Right cardiac atrium (tissue), 5 donors: ENCODE results near the gene CMSS1. TPM values are rescaled to one million over a fixed set of nuclear protein-coding genes. Genes with fewer than 3 reads are reported as not detected.

Experiments
- ATAC-seq, 2 donors: fragments of 200-7000 bp; cut with Tn5 transposase; one replicate each; pipeline versions ENCODE4 v1.8.0 to v1.9.1; 2020; ENCODE audit warnings: moderate library complexity in 2 of 2, mild to moderate bottlenecking in 1 of 2
- DNase-seq, 3 donors: peaks; one replicate each; pipeline ENCODE4 v3.0.0-alpha.2; 2020
- H3K27ac ChIP-seq: one replicate; pipeline ENCODE4 v1.5.1; 2013; ENCODE audit warnings: mild to moderate bottlenecking, low read length, control low read depth, moderate library complexity
- H3K27me3 ChIP-seq: one replicate; pipeline ENCODE4 v1.6.1; 2013; ENCODE audit not compliant: control insufficient read depth, insufficient read depth
- H3K4me1 ChIP-seq: one replicate; pipeline ENCODE4 v1.6.1; 2013; ENCODE audit warnings: low read length; ENCODE audit not compliant: control insufficient read depth, insufficient read depth
- H3K4me3 ChIP-seq: one replicate; pipeline ENCODE4 v1.5.1; 2013; ENCODE audit warnings: low read length, control low read depth
- H3K9me3 ChIP-seq: one replicate; pipeline ENCODE4 v1.6.1; 2013; ENCODE audit warnings: low read length; ENCODE audit not compliant: control insufficient read depth
- WGBS: extraction: QIAGEN DNeasy Blood & Tissue Kit; methylation state at CpG from one replicate; pipeline ENCODE4 v1.1.7; 2013; 5-methylcytosine and 5-hydroxymethylcytosine counted together
- intact Hi-C, 4 donors: fragments of 100-400 bp; cut with DNase I; formaldehyde crosslinking; loops; one replicate each; pipeline versions ENCODE4 v1.11.0 to v1.14.0; 2022 to 2023
- polyA plus RNA-seq: library from polyadenylated mRNA; stranded (reverse); fragments of 200-250 nt; gene quantifications from one replicate; pipeline ENCODE4 v1.2.3, GENCODE V29; 2013
- total RNA-seq, 4 donors: library from RNA; stranded (reverse); fragmentation: NEBNext Ultra II Directional; extraction: Animal tissue kit (Norgen Biotek cat#: 25700); gene quantifications; one replicate each; pipeline ENCODE4 v1.2.1, GENCODE V29; 2021
- donor health status: healthy with polysubstance abuse.
- donor health status: DM: no; HTN: yes; CAD: no.
- donor health status: DM: no; HTN: no; CAD: no.
- donor health status: DM: no; HTN: yes; CAD: no; lungs with severe emphysema.
- donor health status: DM: yes; HTN: yes; CAD: no.

CMSS1 gene
- total and polyA plus RNA-seq, 5 donors = 18.9 to 33.8 (median 26.6) TPM

DNA sequence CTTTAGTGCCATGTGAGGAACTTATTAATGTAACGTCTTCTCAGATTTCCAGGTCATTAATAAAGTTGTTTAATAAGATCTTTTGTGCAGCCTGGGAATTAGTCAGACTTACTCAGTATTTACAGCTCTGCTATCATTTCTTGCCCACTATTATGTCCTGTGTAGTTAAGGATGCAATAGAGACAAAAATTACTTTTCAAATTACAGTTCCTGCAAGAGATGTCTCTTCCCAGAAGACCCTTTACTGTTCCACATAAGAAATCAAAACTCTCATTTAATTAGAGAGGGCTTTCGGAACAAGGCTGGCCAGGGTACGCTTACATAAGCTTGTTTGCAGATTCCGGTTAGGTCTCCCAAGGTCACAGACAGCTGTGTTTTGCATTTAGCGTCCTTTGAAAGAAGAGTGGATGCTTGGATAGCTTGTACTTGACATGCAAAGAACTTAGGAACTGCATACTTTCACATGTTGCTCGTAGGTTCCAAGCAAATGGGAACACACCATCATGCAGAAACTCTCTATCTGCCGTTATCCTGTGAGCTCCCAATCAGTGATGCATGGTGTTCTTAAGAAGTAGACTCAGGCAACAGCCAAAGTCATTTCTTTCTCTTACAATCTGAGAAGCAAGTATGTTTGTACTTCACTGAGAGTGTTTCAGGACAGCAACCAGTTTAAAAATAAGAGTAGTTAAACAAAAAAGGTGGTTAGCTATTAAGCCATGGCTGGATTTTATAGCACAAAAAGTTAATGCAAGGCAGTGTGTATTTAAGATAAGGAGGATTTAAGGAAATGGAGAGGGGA, 259.3 kb downstream of the CMSS1 start:
- ATAC-seq (peak; percentile 36 to 63), DNase-seq (peak in 1 of 3 donors; percentile 36)
- H3K4me3 ChIP-seq = no peak overlapping the region
- peak overlapping the region; percentile 64 for H3K27ac ChIP-seq
- no peaks in the 10 kb centered on the region for H3K27me3 ChIP-seq
- 36% methylated on average over 7 of the region's 7 CpGs for WGBS
- H3K4me1 ChIP-seq = peaks cover 8% of the 10 kb centered on the region
- H3K9me3 ChIP-seq = no peaks in the 10 kb centered on the region
- intact Hi-C loops = loop anchor here in 1 of 4 donors (10.0 kb wide), 1 partner anchor 178 kb away; no protein-coding TSS in a partner anchor

DNA sequence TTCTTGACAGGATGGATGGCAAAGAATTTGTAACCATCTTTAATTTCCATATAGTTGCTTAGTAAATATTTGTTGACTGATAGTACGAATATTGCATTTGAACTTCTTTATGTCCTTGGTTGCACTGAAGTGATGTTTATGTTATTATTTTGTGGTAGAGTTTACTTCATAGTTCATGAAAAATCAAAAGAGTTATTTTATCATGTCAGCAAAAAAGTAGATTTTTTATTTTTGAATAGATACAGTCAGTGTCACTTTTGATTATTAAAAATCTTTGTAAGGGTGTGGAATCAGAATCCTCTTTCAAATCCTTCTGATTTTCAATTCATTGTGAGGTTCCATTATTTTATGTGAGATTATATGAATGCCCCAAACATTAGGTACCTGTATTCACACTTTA, 261.7 kb downstream of the CMSS1 start:
- intact Hi-C loops = loop anchor here in 1 of 4 donors (10.0 kb wide), 1 partner anchor 175 kb away; no protein-coding TSS in a partner anchor
- Histone ChIP-seq H3K4me1 (peaks cover 4% of the 10 kb centered on the region), H3K27ac (no peak overlapping the region), H3K9me3 (no peaks in the 10 kb centered on the region), H3K27me3 (no peaks in the 10 kb centered on the region), H3K4me3 (no peak overlapping the region)
- ATAC-seq (no peak), DNase-seq (no peak)
- 100% methylated on average over 1 of the region's 1 CpG for WGBS

DNA sequence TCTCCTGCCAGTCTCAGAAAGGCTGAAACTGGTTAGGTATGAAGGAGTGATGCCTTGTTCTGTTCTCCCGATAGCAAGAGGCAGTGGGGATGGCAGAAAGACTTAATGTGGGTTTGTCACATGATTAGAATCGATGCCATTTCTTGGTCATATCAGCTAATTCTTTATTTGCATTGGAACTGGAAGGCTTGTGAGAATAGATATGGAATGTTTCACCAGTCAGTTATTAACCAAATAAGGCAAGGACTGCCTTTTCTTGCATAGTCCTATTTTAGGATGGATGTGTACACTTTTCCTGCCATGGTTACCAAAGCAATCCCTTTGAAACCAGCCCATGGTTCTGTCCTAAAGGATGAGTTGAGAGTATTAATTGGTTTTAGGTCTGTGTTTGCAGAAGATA, 262.9 kb downstream of the CMSS1 start:
- H3K27me3 ChIP-seq = no peaks in the 10 kb centered on the region
- ATAC-seq (peak in 1 of 2 donors; percentile 53), DNase-seq (no peak)
- peaks cover 4% of the 10 kb centered on the region for H3K4me1 ChIP-seq
- H3K9me3 ChIP-seq = no peaks in the 10 kb centered on the region
- H3K4me3 ChIP-seq = no peak overlapping the region
- 45% methylated on average over 2 of the region's 2 CpGs for WGBS
- intact Hi-C loops = no loop called here
- H3K27ac ChIP-seq = peak overlapping the region; percentile 72

DNA sequence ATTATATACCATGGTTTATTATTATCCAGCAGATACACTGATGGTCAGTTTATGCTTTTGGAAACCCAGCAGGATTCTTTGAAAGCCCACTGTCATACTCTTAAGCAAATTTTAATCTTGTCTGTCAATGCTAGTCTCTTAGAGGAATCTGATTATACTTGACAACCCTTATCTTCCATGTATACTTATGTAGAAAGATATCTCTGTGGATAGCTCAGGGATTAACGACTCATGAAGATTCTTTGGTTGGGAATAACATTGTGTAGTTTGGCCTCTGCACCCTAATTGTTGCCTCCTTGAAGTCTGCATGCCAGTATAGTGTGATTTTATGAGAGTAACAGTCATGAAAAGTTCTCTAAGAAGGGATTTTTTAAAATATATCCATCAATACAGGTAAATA, 263.6 kb downstream of the CMSS1 start:
- Histone ChIP-seq H3K4me1 (peaks cover 4% of the 10 kb centered on the region), H3K27ac (no peak overlapping the region)
- WGBS = 47% methylated on average over 1 of the region's 1 CpG

DNA sequence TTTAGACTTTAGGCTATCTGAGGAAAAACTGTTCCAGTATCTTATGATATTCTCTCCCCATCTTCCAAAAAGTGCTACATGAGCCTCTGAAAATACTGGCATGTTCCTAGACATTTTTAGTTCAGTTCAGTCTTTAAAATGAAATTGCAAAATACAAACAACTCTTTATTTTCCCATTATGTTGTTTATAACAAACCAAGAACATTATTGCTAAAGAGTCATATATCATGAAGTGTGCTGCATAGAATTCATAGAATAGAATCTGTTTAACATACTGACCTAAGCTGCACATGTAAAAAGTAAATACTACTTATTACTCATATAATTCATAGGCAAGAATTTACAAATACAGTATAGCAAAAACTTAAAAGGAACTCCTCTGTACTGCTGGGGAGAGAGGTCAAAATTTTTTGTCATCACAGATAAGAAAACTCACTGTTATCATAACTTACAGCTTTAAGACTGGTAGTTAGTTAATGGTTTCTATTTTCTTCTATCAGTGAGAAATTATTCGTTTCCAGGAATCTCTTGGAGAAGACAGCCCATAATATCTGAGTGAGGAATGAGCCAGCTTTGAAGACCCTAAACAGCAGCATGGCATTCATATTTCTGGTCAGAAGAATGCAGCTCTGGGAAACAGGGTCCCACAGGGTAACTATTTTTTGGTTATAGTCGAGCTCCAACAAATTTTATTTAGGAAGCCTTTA, 264.5 kb downstream of the CMSS1 start:
- no peaks in the 10 kb centered on the region for H3K9me3 ChIP-seq
- no peak for DNase-seq
- no peak for ATAC-seq
- intact Hi-C loops = no loop called here
- H3K27ac ChIP-seq = no peak overlapping the region
- H3K4me1 ChIP-seq = peaks cover 4% of the 10 kb centered on the region
- no peak overlapping the region for H3K4me3 ChIP-seq
- no peaks in the 10 kb centered on the region for H3K27me3 ChIP-seq
- 43% methylated on average over 2 of the region's 2 CpGs for WGBS

More for the DNA sequence above, 263.6 kb downstream of the CMSS1 start:
- DNase-seq (no peak), ATAC-seq (no peak)
- intact Hi-C loops = no loop called here
- Histone ChIP-seq H3K27me3 (no peaks in the 10 kb centered on the region), H3K4me3 (no peak overlapping the region), H3K9me3 (no peaks in the 10 kb centered on the region)

DNA sequence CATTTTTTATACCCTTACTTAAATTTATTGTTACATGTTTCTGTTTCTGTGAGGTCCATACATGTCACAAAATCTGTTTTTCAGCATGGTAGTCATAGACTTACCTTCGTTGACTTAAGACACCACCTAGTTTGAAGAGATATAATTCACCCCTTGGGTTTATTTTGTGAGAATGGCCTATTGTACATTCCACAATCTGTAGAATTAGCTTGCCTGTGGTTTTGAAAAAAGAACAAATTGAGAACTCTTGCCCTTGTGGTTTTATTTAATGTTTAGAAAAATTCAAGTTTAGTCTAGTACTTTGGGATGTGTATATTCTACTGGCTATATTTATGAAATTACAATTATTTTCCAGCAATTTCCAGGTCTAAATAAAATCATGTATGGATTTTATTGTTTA, 265.1 kb downstream of the CMSS1 start:
- no peak for DNase-seq
- Histone ChIP-seq H3K4me1 (peaks cover 2% of the 10 kb centered on the region), H3K27ac (no peak overlapping the region), H3K9me3 (no peaks in the 10 kb centered on the region), H3K27me3 (no peaks in the 10 kb centered on the region), H3K4me3 (no peak overlapping the region)
- intact Hi-C loops = no loop called here
- ATAC-seq = no peak
- WGBS = 93% methylated on average over 1 of the region's 1 CpG

DNA sequence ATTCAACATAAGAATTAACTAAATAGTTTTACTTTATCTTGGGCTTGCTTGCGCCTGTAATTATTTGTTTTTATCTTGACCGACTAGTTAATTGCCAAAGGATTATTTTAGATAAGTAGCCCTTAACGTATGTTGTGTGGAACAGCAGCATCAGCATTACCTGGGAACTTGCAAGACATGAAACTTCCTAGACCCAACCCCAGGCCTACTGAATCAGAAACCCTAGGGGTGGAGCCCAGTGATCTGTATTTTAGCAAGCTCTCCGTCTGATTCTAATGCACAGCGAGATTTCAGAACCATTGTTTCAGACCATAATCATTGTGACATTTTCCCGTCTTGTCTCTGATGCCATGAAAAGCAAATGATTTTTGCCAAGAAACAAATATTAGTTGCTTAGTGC, 265.5 kb downstream of the CMSS1 start:
- no peaks in the 10 kb centered on the region for H3K9me3 ChIP-seq
- peaks cover 2% of the 10 kb centered on the region for H3K4me1 ChIP-seq
- DNase-seq (no peak), ATAC-seq (no peak)
- intact Hi-C loops = no loop called here
- no peak overlapping the region for H3K27ac ChIP-seq
- H3K27me3 ChIP-seq = no peaks in the 10 kb centered on the region
- H3K4me3 ChIP-seq = no peak overlapping the region
- WGBS = 89% methylated on average over 6 of the region's 6 CpGs

DNA sequence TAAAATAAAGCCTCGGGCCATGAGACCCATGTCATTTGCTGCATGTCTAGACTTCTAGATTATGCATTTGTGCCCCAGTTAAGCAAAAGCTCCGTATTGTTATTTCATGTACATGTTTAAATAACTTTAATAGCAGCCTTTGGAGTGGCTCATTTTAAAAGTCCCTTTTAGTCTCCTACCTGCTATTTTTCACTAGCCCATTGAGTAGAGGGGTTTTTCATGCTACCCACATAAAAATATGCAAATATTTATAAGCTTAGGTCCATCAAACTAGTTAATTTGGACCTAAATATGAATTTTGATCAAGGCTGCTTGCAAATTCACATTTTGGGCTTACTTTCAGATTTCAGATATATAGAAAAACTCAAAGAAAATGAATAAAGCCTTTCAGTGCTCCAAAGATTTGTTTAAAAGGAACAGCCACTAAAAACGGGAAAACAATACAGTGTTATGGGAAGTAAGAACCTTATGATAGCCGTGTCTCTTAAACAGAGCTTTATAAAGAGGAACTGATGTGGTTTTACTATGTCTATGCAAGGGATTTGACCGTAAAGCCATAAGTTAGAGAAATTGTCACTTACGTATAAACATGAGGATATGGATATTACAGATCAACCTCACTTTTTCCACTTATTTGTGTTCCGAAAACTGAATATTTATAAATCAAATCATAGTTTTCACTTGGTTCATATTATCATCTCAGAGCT, 266.6 kb downstream of the CMSS1 start:
- DNase-seq = no peak
- H3K9me3 ChIP-seq = no peaks in the 10 kb centered on the region
- 88% methylated on average over 7 of the region's 7 CpGs for WGBS
- no peak overlapping the region for H3K4me3 ChIP-seq
- H3K4me1 ChIP-seq = peaks cover 2% of the 10 kb centered on the region
- H3K27ac ChIP-seq = no peak overlapping the region
- intact Hi-C loops = no loop called here
- no peak for ATAC-seq
- no peaks in the 10 kb centered on the region for H3K27me3 ChIP-seq

DNA sequence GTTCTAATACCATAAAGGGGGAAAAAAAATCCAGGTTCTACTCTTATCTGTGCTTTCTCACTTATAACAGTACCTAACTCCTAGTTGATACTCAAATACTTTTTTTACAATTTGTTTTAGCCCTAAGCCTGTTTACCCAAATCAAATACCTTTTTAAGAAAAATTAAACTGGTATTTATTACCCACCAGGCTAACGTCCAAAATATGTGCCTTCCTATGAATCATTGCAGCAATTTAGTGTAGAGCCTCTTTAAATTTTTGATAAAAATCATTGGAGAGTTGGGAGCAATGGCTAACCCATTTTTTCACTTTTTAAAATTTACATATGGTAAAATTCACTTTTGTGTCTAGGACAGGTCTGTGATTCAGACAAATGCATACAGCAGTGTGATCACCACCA, 268.7 kb downstream of the CMSS1 start:
- no peaks in the 10 kb centered on the region for H3K9me3 ChIP-seq
- WGBS = 87% methylated on average over 1 of the region's 1 CpG
- DNase-seq (no peak), ATAC-seq (no peak)
- H3K27ac ChIP-seq = no peak overlapping the region
- H3K27me3 ChIP-seq = no peaks in the 10 kb centered on the region
- intact Hi-C loops = no loop called here
- no peak overlapping the region for H3K4me3 ChIP-seq
- peaks cover 3% of the 10 kb centered on the region for H3K4me1 ChIP-seq

DNA sequence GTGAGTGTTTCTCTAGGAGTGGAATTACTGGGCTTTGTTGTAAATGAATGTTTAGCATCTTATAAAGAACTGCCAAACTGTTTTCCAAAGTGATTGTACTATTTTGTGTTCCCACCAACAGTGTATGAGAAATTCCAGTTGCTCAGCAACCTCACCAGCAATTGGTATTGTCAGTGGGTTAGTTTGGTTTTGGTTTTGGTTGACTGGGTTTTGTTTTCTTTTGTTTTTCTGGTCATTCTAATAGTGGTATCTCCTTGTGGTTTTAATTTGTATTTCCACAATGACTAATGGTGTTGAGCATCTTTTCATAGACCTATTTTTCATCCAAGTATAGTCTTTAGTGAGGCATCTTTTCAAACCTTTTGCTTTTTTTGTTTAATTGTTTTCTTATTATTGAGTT, 269.5 kb downstream of the CMSS1 start:
- H3K4me1 ChIP-seq = peaks cover 3% of the 10 kb centered on the region
- ATAC-seq = no peak
- H3K27ac ChIP-seq = no peak overlapping the region

More for the DNA sequence above, 269.5 kb downstream of the CMSS1 start:
- no peaks in the 10 kb centered on the region for H3K27me3 ChIP-seq
- no peak for DNase-seq
- intact Hi-C loops = no loop called here
- H3K9me3 ChIP-seq = no peaks in the 10 kb centered on the region
- H3K4me3 ChIP-seq = no peak overlapping the region
